PC-3 (cell line): ENCODE data around the gene AP1S1. TPM values are rescaled to one million over a fixed set of nuclear protein-coding genes. Genes with fewer than 3 reads are reported as not detected.
"Not testable (repeated sequence)": the region's sequence is repeated elsewhere in the genome, so short reads cannot be mapped to it uniquely, and the experiment has no call there.

ENCODE experiments used
- ATAC-seq: fragments of 200-7000 bp; cut with Tn5 transposase; 2 replicates; pipeline ENCODE4 v1.9.1; 2020; ENCODE audit warnings: mild to moderate bottlenecking, moderate library complexity
- BruUV-seq: library from RNA; stranded (reverse); fragments of 400-500 nt; replicated peaks from 2 replicates; lab custom pipeline; 2021; lab: Mats Ljungman, UMichigan
- CTCF ChIA-PET: fragments of 300-600 bp; sonication (Branson Sonifier 250); formaldehyde crosslinking; loops from one replicate; lab custom pipeline; 2022; ENCODE audit warnings: antibody characterized with exemption; lab: Charles Lee
- POLR2A ChIA-PET: fragments of 300-600 bp; sonication (Branson Sonifier 250); formaldehyde crosslinking; loops from one replicate; lab custom pipeline; 2022; ENCODE audit warnings: antibody characterized with exemption; ENCODE audit not compliant: unreplicated experiment; lab: Charles Lee
- DNase-seq: peaks from one replicate; pipeline ENCODE4 v3.0.0-alpha.2; 2015
- H2AFZ ChIP-seq: fragments of 300-600 bp; sonication (generic); 2 replicates; pipeline ENCODE4 v1.6.0; 2016; ENCODE audit warnings: antibody characterized with exemption, low read length
- H3F3A ChIP-seq: fragments of 300-600 bp; sonication (generic); one replicate; pipeline ENCODE4 v1.6.0; 2017; ENCODE audit warnings: antibody characterized with exemption, low read length, control low read depth, mild to moderate bottlenecking; ENCODE audit not compliant: unreplicated experiment
- H3K27ac ChIP-seq: fragments of 300-600 bp; sonication (generic); 2 replicates; pipeline ENCODE4 v1.5.1; 2016; ENCODE audit warnings: mild to moderate bottlenecking, low read length
- H3K27me3 ChIP-seq: fragments of 300-600 bp; sonication (generic); 2 replicates; pipeline ENCODE4 v1.6.1; 2016; ENCODE audit warnings: low read length, mixed read lengths
- H3K36me3 ChIP-seq: fragments of 300-600 bp; sonication (generic); 2 replicates; pipeline ENCODE4 v1.6.1; 2016; ENCODE audit warnings: low read depth, mixed run types, low read length, mixed read lengths
- H3K4me1 ChIP-seq: fragments of 300-600 bp; sonication (generic); 2 replicates; pipeline ENCODE4 v1.5.1; 2016; ENCODE audit warnings: low read length; ENCODE audit not compliant: insufficient read depth
- H3K4me2 ChIP-seq: fragments of 300-600 bp; sonication (generic); 2 replicates; pipeline ENCODE4 v1.6.0; 2016; ENCODE audit warnings: low read length
- H3K4me3 ChIP-seq: fragments of 300-600 bp; sonication (generic); 2 replicates; pipeline ENCODE4 v1.5.1; 2016; ENCODE audit warnings: mild to moderate bottlenecking, low read length, mixed read lengths
- H3K79me2 ChIP-seq: fragments of 300-600 bp; sonication (generic); 2 replicates; pipeline ENCODE4 v1.6.1; 2017; ENCODE audit warnings: low read length, mixed read lengths
- H3K9ac ChIP-seq: fragments of 300-600 bp; sonication (generic); 2 replicates; pipeline ENCODE4 v1.6.0; 2016; ENCODE audit warnings: mild to moderate bottlenecking, low read length
- H3K9me2 ChIP-seq: fragments of 300-600 bp; sonication (generic); replicated peaks from 2 replicates; pipeline ENCODE4 v1.6.1; 2016; ENCODE audit warnings: mixed run types, low read length, mixed read lengths
- H3K9me3 ChIP-seq: fragments of 300-600 bp; sonication (generic); 2 replicates; pipeline ENCODE4 v1.6.1; 2016; ENCODE audit warnings: low read length, mixed read lengths
- H4K20me1 ChIP-seq: fragments of 300-600 bp; sonication (generic); 2 replicates; pipeline ENCODE4 v1.6.1; 2016; ENCODE audit warnings: low read length, mixed read lengths
- EZH2 ChIP-seq: fragments of 300-600 bp; sonication (generic); IDR thresholded peaks from one replicate; pipeline ENCODE4 v1.6.1; 2017; ENCODE audit warnings: antibody characterized with exemption, mild to moderate bottlenecking, low read length; ENCODE audit not compliant: unreplicated experiment
- EZH2phosphoT487 ChIP-seq: fragments of 300-600 bp; sonication (generic); IDR thresholded peaks from 2 replicates; pipeline ENCODE4 v1.6.1; 2018; ENCODE audit warnings: mild to moderate bottlenecking, antibody characterized with exemption, low read length, borderline replicate concordance
- intact Hi-C: fragments of 100-400 bp; cut with micrococcal nuclease; formaldehyde crosslinking; loops from 2 replicates; pipeline ENCODE4 v1.9.0; 2023
- total RNA-seq: library from RNA; depleted of rRNA; stranded (reverse); fragments of >200 nt; gene quantifications from 2 replicates; pipeline ENCODE4 v1.2.3, GENCODE V29; 2014
- TF ChIP-seq, protein P1 (sequence below): fragments of 300-600 bp; sonication (generic); conservative IDR thresholded peaks from 2 replicates; pipeline ENCODE4 v1.5.1; 2017; ENCODE audit warnings: antibody characterized with exemption, low read depth, mild to moderate bottlenecking, low read length

Gene AP1S1
- total RNA-seq, 1 experiment from 2014 or later: 190 TPM

DNA sequence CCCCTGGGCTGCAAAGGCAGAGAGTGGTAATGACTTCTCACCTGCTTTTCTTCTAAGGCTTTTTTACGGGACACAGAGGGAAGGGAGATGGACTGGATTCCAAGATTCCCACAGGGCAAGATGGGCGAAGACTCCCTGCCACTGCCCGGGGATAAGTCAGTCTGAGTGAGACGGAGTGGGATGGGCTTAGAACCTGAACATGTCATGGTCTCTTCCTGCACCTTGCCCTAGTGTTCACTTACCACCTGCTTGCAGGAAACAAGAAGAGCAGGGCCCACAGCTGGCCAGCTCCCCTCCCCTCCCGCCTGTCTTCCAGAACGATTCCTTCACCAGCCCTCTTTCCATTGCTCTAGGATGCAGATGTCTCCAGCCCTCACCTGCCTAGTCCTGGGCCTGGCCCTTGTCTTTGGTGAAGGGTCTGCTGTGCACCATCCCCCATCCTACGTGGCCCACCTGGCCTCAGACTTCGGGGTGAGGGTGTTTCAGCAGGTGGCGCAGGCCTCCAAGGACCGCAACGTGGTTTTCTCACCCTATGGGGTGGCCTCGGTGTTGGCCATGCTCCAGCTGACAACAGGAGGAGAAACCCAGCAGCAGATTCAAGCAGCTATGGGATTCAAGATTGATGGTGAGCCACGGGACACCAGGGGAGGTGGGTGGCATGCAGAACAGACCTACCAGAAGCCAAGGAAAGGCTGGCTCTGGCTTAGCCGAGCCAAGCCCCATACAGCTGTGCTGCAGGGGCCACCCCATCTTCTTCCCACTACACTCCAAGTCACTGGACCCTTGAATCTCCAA lies 26.0 kb upstream of the AP1S1 start:
- Histone ChIP-seq H3K9me3 (no peaks in the 10 kb centered on the region), H3K4me1 (peaks cover 30% of the 10 kb centered on the region), H3K27me3 (no peaks in the 10 kb centered on the region), H3K9ac (no peak overlapping the region), H2AFZ (no peak overlapping the region), H3K27ac (no peak overlapping the region), H3K4me2 (peak overlapping the region; percentile 61), H4K20me1 (no peaks in the 10 kb centered on the region), H3F3A (no peaks in the 10 kb centered on the region), H3K4me3 (peak overlapping the region; percentile 52; the same call in 1 of the 2 replicates), H3K79me2 (no peaks in the 10 kb centered on the region), H3K36me3 (no peaks in the 10 kb centered on the region), H3K9me2 (no peaks in the 10 kb centered on the region)
- intact Hi-C loops: no loop called here
- ChIA-PET CTCF (no interaction called here), POLR2A (interaction anchor here (0.6 kb wide), 1 partner anchor 10 kb away, joined by 5 read pairs; no protein-coding TSS in a partner anchor)
- ATAC-seq (no peak; the same call in 1 of the 2 replicates), DNase-seq (peak; percentile 25)
- TF ChIP-seq EZH2 (no peak), EZH2phosphoT487 (no peak)
- TF ChIP-seq, protein P1, sequence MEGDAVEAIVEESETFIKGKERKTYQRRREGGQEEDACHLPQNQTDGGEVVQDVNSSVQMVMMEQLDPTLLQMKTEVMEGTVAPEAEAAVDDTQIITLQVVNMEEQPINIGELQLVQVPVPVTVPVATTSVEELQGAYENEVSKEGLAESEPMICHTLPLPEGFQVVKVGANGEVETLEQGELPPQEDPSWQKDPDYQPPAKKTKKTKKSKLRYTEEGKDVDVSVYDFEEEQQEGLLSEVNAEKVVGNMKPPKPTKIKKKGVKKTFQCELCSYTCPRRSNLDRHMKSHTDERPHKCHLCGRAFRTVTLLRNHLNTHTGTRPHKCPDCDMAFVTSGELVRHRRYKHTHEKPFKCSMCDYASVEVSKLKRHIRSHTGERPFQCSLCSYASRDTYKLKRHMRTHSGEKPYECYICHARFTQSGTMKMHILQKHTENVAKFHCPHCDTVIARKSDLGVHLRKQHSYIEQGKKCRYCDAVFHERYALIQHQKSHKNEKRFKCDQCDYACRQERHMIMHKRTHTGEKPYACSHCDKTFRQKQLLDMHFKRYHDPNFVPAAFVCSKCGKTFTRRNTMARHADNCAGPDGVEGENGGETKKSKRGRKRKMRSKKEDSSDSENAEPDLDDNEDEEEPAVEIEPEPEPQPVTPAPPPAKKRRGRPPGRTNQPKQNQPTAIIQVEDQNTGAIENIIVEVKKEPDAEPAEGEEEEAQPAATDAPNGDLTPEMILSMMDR: no peak
- no TSS peak for BruUV-seq

- Histone ChIP-seq H3K79me2 (no peaks in the 10 kb centered on the region), H3K4me2 (no peak overlapping the region), H3K27ac (no peak overlapping the region), H2AFZ (no peak overlapping the region), H3F3A (no peaks in the 10 kb centered on the region), H3K27me3 (no peaks in the 10 kb centered on the region), H4K20me1 (no peaks in the 10 kb centered on the region), H3K4me1 (peaks cover 30% of the 10 kb centered on the region), H3K9ac (no peak overlapping the region), H3K4me3 (no peak overlapping the region), H3K36me3 (no peaks in the 10 kb centered on the region), H3K9me2 (no peaks in the 10 kb centered on the region), H3K9me3 (no peaks in the 10 kb centered on the region)
- intact Hi-C loops: loop anchor here (10.0 kb wide), 1 partner anchor 235 kb away; the partner anchor contains the start of gene ACHE
- DNase-seq: no peak
- ChIA-PET POLR2A (no interaction called here), CTCF (interaction anchor here (0.6 kb wide), 1 partner anchor 14 kb away, joined by 7 read pairs; no protein-coding TSS in a partner anchor)
- ATAC-seq: no peak
- no peak for TF ChIP-seq EZH2
- TF ChIP-seq, protein P1: no peak
- TF ChIP-seq EZH2phosphoT487: no peak
- BruUV-seq: no TSS peak
Measured at GRCh38 chr7:101129603-101130117, 24.6 kb upstream of the AP1S1 start.

- H3K9me3 ChIP-seq, BruUV-seq, H3K9ac ChIP-seq, DNase-seq, H3K27me3 ChIP-seq, H3K4me2 ChIP-seq, H3K4me3 ChIP-seq, CTCF ChIA-PET, H3K27ac ChIP-seq, H3K36me3 ChIP-seq, POLR2A ChIA-PET, H2AFZ ChIP-seq, H4K20me1 ChIP-seq, ATAC-seq, H3K9me2 ChIP-seq, H3K79me2 ChIP-seq, H3F3A ChIP-seq: not testable (repeated sequence)
- peaks cover 28% of the 10 kb centered on the region for H3K4me1 ChIP-seq
- intact Hi-C loops: loop anchor here (10.0 kb wide), 1 partner anchor 238 kb away; the partner anchor contains the start of gene ACHE
Measured at GRCh38 chr7:101132626-101133600, 21.4 kb upstream of the AP1S1 start.
